OCI-LY1 (cell line): ENCODE data around the gene LMX1A.

Source experiments
- CTCF ChIP-seq: fragments of 200-600 bp; sonication (generic), shearing (Covaris generic); IDR thresholded peaks from 2 replicates; pipeline ENCODE4 v1.5.1; 2017; ENCODE audit warnings: mild to moderate bottlenecking, antibody characterized with exemption, low read length, moderate library complexity, mixed read lengths
- EZH2 ChIP-seq: fragments of 200-600 bp; sonication (generic), shearing (Covaris generic); IDR thresholded peaks from 2 replicates; pipeline ENCODE4 v1.8.0; 2017; ENCODE audit warnings: borderline replicate concordance, mixed run types, mild to moderate bottlenecking, antibody characterized with exemption, low read length, moderate library complexity, mixed read lengths

GRCh38 chr1:165342168-165342567 lies 14.3 kb downstream of the LMX1A start:
- TF ChIP-seq CTCF (no peak), EZH2 (no peak)
